Ureter (tissue), 1 donor: Measurements from ENCODE around the gene SLC30A7. TPM values are rescaled to one million over a fixed set of nuclear protein-coding genes. Genes with fewer than 3 reads are reported as not detected.
"Not testable (repeated sequence)": the region's sequence is repeated elsewhere in the genome, so short reads cannot be mapped to it uniquely, and the experiment has no call there.

Experiments used
- DNase-seq: peaks from one replicate; pipeline ENCODE4 v3.0.0-alpha.2; 2020; ENCODE audit warnings: low spot score
- total RNA-seq: library from RNA; stranded (reverse); gene quantifications from one replicate; pipeline ENCODE4 v1.2.4, GENCODE V29; 2023
- donor health status: DM: yes; HTN: yes; CAD: no.

Gene SLC30A7
- total RNA-seq, 1 donor from 2014 or later = 38.8 TPM

- no peak for DNase-seq
These were observed 40.5 kb downstream of the SLC30A7 start for GRCh38 chr1:100936194-100936967.

DNA sequence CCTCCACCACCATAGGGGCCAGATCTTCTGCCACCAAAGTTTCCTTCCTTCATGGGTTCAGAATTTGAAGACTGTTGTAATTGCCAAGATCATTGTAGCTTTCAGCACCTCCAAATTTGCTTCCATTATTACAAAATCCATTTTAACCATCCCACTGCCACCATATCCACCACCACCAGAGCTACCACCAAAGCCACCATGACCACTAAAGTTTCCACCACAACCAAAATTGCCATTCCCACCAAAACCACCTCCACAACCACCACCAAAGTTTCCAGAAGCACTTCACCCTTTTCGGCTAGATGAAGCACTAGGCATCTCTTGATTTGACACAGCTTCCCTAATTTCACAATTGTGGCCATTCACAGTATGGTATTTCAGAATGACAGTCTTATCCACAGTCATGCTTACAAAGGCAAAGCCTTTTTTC lies 45.2 kb downstream of the SLC30A7 start:
- DNase-seq = no peak

DNA sequence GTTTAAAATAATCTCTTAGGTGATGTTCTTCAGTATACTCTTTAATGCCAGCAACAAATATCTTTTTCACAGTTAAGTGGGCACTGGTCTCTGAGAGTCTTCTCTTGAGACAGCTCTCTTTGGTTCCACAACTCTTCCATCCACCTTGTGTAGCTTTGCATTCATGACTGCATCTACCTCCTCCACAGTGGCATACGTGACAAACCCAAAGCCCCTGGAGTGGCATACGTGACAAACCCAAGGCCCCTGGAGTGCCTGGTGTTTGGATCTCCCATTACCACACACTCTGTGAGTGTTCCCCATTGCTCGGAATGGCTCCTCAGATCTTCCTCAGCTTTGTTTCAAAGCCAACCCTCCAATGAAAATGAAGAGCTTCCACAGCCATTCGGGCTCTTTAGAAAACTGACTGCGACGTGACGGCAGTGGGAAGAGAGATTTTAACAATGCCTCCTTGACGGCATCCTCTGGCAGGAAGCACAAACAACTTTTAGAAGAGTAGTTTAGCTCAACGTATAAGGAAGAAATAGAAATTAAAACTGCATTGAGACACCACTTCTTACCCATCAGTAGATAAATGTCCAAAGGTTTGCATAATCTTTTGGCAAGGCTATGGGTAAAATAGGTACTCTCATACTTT lies 45.8 kb downstream of the SLC30A7 start:
- DNase-seq = no peak

DNA sequence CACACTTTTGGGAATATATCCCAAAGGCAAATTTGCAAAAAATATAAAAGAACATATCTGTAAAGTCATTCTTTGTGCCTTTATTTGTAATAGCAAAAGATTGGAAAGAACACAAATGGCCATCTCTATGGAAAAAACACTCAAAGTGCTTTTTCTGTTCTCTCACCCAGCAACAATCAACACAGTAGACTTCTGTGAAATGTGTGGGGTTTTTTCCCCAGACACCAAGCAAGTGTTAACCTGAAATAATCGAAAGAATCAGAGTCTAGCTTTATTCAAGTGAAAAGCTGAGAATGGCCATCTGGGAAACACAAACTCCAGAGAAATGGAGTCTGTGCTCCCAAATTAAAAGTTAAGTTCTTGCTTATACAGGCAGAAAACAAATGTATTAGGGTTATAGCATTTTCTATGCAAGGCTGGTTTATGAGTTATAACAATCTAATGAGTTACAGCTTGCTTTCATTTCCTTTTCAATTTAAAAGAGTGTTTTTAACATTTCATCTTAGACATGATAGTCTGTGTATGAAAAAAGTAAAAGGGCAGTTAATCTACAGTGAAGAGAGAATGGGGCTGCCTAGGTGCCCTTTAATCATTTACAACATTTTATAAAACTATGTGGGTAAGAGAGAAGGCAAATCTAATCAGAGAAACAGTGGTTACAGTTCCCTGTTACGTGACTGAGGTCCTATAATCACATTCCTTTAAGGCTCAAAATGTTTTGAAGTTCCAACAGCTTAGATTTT lies 46.6 kb downstream of the SLC30A7 start:
- no peak for DNase-seq

DNA sequence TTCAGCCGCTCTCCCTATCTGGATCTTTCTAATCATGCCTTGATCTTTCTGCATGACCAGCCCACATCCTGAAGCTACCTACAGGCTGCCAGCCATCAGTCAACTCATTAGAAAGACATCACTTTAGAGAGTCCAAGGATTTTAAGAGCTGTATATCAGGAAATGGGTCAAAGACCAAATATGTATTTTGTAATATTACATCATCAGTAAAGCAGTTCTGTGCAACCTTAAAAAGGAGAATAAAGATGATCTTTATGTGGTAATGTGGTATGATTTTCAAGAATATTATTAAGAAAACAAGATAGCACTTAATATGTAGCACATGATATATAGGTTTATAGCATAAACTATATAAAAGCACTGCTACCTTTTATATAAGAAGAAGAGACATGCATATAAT lies 47.6 kb downstream of the SLC30A7 start:
- no peak for DNase-seq

- not testable (repeated sequence) for DNase-seq
These were observed 50.2 kb downstream of the SLC30A7 start for GRCh38 chr1:100946064-100946463.

DNA sequence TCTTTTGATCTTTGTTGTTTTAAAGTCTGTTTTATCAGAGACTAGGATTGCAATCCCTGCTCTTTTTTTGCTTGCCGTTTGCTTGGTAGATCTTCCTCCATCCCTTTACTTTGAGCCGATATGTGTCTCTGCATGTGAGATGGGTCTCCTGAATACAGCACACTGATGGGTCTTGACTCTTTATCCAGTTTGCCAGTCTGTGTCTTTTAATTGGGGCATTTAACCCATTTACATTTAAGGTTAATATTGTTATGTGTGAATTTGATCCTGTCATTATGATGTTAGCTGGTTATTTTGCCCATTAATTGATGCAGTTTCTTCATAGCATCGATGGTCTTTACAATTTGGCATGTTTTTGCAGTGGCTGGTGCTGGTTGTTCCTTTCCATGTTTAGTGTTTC lies 51.9 kb downstream of the SLC30A7 start:
- not testable (repeated sequence) for DNase-seq

DNA sequence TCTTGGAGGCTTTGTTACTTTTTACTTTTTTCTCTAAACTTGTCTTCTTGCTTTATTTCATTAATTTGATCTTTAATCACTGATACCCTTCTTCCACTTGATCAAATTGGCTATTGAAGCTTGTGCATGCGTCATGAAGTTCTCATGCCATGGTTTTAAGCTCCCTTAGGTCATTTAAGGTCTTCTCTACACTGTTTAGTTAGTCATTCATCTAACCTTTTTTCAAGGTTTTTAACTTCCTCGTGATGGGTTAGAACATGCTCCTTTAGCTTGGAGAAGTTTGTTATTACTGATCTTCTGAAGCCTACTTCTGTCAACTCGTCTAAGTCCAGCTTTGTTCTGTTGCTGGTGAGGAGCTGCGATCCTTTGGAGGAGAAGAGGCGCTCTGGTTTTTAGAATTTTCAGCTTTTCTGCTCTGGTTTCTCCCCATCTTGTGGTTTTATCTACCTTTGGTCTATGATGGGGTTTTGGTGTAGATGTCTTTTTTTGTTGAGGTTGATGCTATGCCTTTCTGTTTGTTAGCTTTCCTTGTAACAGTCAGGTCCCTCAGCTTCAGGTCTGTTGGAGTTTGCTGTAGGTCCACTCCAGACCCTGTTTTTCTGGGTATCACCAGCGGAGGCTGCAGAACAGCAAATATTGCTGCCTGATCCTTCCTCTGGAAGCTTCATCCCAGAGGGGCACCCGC lies 53.0 kb downstream of the SLC30A7 start:
- not testable (repeated sequence) for DNase-seq

GRCh38 chr1:100949515-100950158 lies 53.7 kb downstream of the SLC30A7 start:
- DNase-seq = peak; percentile 81

- DNase-seq = no peak
These were observed 54.4 kb downstream of the SLC30A7 start for GRCh38 chr1:100950337-100950736.

DNA sequence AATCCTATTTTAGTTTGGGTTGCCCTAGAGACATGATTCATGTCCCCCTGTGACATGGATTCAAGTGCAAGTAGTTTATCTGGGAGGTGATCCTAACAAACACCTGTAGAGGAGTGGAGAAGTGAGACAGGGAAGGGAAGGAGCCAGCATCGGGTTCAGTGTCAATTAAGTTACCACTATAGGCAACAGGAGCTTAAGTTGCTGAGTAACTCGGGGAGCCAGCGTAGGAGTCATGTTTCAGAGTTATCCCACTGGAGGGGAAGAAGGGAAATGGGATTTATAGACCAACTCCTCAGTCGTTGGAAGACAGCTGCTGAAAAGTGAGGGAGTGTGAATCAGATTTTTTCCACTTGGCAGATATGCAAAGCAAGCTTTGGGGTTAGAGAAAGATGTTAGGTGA lies 54.9 kb downstream of the SLC30A7 start:
- no peak for DNase-seq

DNA sequence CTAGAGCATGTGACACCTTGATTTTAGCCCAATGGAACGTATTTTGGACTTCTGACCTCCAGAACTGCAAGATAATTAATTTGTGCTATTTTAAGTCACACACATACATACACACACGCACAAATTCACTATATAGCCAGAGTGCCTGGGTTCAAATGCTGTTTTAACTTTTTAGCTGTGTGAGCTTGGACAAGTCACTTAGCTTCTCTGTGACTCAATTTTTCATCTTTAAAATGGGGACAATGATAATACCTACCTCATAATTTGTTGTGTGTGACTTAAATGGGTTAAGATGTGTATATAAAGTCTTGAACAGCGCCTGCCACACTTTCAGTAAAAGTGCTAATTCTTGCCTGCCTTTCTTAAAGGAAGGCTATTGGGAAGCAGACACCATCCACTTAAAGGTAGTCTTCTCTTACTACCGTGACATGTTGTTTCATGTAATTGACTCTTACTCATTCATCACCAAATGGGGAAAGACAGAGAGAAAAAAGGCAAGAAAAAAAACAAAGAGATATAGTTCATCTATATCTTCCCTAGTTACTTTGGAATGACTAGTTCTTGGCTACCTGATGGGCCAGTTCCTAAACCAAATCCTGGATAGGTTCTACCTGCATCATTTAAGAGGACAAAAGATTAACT lies 56.3 kb downstream of the SLC30A7 start:
- no peak for DNase-seq

DNA sequence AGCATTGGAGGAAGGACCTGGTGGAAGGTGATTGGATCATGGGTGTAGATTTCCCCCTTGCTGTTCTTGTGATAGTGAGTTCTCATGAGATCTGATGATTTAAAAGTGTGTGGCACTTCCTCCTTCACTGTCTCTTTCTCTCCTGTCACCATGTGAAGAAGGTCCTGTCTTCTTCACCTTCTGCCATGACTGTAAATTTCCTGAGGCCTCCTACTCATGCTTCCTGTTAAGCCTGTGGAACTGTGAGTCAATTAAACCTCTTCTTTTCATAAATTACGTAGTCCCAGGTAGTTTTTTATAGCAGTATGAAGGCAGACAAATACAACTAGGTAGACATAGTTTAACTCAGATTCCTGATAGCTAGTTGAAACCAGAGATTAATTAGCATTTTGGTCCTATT lies 57.1 kb downstream of the SLC30A7 start:
- DNase-seq = not testable (repeated sequence)

DNA sequence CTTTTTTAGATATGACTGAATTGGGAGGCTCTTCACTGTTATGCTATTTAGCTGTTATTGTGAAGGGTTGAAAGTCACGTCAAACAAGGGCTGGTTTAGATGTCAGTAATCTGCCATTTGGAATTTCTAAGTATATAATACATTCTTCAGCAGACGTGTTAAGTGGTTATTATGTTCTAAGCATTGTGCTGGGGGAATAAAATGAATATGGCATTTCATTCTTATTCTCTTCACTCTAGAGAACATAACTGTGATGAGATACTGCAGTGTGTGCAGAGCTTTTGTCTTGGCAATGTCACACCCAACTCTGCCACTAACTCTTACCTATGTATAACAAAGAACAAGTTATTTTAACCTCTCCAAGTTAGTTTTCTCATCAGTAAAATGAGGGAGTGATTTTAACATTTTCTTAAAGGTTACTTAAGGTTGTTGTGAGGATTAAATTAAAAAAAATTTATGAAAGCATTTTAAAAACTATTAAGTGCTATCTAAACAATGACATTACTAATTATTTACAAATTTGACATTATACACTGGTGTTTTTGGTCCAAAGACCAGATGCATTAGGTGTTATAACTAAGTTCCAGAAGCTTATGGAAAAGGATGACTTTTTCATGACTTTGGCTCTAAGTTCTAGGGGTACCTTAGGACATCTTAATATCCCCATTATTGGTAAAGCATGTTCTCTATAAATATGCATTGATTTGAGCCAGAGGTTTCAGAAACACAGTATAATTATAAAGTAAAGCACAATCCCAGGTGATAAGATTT lies 58.3 kb downstream of the SLC30A7 start:
- DNase-seq = no peak

DNA sequence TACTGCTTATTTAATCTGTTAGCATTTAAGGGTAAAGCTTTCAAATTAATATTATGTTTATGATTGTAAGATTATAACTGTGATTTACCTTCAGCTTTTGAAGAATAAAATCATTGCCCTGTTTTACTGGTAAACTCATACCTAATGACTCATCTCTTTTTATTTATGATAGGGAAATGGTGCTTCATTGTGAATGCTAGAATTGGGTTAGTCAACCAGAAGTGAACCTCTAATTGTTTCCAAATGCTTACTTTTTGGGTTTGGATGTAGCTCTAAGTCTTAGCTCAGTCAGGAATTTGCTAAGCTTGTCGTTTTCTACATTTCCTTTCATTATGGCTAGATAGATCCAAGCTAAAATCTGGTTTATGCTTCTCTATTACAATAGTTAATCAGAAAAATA lies 59.4 kb downstream of the SLC30A7 start:
- DNase-seq = no peak

- DNase-seq = no peak
These were observed 63.7 kb downstream of the SLC30A7 start for GRCh38 chr1:100959502-100960060.

DNA sequence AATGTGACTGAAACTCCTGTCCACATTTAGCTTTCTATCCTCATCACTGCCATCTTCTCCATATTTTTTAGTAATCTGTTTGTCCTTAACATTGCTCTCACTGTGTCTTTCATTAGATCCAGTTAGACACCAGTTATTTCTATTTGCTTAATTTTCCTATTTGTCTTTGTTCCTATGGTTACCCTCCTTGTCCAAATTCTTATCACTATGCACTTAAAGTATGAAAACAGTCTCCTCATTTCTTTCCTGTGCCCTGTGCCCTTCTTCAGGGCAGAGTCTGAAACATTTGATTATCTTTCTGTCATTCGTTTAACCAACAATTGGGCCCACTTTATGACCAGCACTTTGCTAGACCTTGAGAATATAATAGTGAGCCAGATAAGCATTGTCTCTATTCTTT lies 64.2 kb downstream of the SLC30A7 start:
- DNase-seq = no peak

- no peak for DNase-seq
These were observed 72.7 kb downstream of the SLC30A7 start for GRCh38 chr1:100968621-100969020.

DNA sequence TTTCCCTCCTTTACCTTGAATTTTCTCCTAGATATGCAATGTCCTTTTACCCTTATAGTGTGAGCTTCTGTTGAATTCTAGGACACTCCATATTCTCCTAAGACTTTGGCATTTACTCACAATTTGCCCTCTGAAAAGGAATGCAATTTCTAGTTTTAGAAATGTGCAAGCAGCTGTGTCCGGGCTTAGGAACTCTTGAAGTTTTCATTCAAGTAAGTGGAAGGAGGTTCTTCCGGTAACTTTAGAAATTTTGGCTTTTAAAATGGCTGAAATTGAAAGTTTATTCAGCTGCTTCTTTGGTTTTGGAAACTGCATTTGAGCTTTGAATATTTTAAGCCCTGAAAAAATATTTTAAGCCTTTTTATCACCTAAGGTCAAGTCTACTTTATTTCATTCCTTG lies 73.4 kb downstream of the SLC30A7 start:
- DNase-seq = no peak

DNA sequence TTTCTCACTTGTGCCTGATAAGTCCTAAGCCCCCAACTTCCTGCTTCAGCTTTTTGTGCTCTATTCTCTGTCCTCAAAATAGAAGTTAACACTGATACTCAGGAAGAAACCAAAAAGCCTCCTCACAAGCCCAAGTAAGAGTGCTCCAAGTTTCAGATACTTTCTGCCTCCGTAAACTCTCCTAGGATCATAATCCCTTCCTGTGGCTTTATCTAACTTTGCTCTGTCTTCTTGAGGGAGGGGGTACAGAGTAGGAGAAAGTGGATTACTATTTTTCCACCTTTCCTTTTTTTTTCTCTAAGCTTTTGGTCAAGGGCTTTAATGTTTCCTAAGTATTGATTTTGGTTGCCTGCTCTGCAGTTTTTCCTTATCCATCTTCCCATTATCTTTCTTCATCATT lies 75.1 kb downstream of the SLC30A7 start:
- DNase-seq = no peak
